DOHH2 (cell line): Measurements from ENCODE around the gene B4GALT1.

ENCODE experiments used
- EZH2phosphoT487 ChIP-seq: fragments of 200-600 bp; sonication (generic); IDR thresholded peaks from 2 replicates; pipeline ENCODE4 v1.6.1; 2017; ENCODE audit warnings: borderline replicate concordance, mild to moderate bottlenecking, antibody characterized with exemption, low read length, moderate library complexity, mixed read lengths
- TF ChIP-seq, protein P1 (sequence below): fragments of 200-600 bp; sonication (generic); IDR thresholded peaks from one replicate; pipeline ENCODE4 v1.5.1; 2014; ENCODE audit warnings: antibody characterized with exemption, mild to moderate bottlenecking, low read depth, low read length; ENCODE audit not compliant: poor library complexity, severe bottlenecking

DNA sequence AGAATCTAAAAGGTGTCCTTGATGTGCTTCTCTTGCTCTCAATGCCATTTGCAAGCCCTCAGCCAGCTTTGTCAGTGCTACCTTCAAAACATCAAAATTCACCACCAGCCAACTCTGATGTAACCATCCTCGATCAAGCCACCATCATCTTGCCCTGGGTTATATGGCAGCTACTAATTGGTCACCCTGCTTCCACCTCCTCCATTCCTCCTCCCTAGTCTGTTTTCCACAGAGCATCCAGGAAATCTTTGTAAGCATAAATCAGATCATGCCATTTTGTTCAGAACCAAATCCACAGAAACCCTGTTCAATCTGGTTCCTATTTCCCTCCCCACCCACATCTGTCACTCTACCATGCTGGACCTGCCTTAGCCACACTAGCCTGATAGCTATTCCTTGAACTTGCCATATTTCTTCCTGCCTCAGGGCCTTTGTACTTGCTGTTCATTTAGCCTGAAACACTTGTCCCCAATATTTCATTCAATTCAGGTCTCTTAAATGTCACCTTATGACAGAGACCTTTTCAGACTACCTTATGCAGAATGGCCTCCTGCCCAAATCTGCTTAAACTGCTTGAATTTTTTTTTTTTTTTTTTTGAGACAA, 1.9 kb upstream of the B4GALT1 start:
- TF ChIP-seq, protein P1, sequence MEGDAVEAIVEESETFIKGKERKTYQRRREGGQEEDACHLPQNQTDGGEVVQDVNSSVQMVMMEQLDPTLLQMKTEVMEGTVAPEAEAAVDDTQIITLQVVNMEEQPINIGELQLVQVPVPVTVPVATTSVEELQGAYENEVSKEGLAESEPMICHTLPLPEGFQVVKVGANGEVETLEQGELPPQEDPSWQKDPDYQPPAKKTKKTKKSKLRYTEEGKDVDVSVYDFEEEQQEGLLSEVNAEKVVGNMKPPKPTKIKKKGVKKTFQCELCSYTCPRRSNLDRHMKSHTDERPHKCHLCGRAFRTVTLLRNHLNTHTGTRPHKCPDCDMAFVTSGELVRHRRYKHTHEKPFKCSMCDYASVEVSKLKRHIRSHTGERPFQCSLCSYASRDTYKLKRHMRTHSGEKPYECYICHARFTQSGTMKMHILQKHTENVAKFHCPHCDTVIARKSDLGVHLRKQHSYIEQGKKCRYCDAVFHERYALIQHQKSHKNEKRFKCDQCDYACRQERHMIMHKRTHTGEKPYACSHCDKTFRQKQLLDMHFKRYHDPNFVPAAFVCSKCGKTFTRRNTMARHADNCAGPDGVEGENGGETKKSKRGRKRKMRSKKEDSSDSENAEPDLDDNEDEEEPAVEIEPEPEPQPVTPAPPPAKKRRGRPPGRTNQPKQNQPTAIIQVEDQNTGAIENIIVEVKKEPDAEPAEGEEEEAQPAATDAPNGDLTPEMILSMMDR = no peak
- no peak for TF ChIP-seq EZH2phosphoT487
